Muscle of leg (tissue), 11 donors: ENCODE measurements around the gene LDLRAD3. TPM values are rescaled to one million over a fixed set of nuclear protein-coding genes. Genes with fewer than 3 reads are reported as not detected.

ENCODE experiments used
- DNase-seq: peaks from one replicate; pipeline ENCODE4 v3.0.0; 2013
- H3K27ac ChIP-seq: one replicate; pipeline ENCODE4 v1.5.1; 2013; ENCODE audit warnings: mild to moderate bottlenecking, low read length, control low read depth
- H3K27me3 ChIP-seq: one replicate; pipeline ENCODE4 v1.6.1; 2013; ENCODE audit warnings: low read length; ENCODE audit not compliant: control insufficient read depth, insufficient read depth
- H3K36me3 ChIP-seq: one replicate; pipeline ENCODE4 v1.6.1; 2013; ENCODE audit warnings: low read length; ENCODE audit not compliant: control insufficient read depth, insufficient read depth
- H3K4me1 ChIP-seq: one replicate; pipeline ENCODE4 v1.6.1; 2013; ENCODE audit warnings: low read length; ENCODE audit not compliant: control insufficient read depth, insufficient read depth
- H3K4me3 ChIP-seq: one replicate; pipeline ENCODE4 v1.5.1; 2013; ENCODE audit warnings: low read length, control low read depth
- H3K9me3 ChIP-seq: replicated peaks from 2 replicates; pipeline ENCODE4 v1.6.1; 2013; ENCODE audit warnings: low read depth, low read length; ENCODE audit not compliant: control insufficient read depth
- WGBS: methylation state at CpG from one replicate; pipeline ENCODE4 v1.1.5; 2013; ENCODE audit warnings: missing lambda C conversion rate; ENCODE audit not compliant: insufficient coverage; 5-methylcytosine and 5-hydroxymethylcytosine counted together
- polyA plus RNA-seq, 8 donors: library from polyadenylated mRNA; unstranded; fragments of 120-200 nt; gene quantifications; one replicate each; pipeline versions ENCODE4 v1.2.1 to v1.2.3, GENCODE V29; 2013; ENCODE audit warnings: inconsistent platforms in 1 of 8, low replicate concordance in 1 of 8; ENCODE audit not compliant: insufficient read length in 8 of 8, insufficient read depth in 1 of 8
- total RNA-seq: library from RNA; stranded (reverse); fragments of 120-200 nt; gene quantifications from one replicate; pipeline ENCODE4 v1.2.4, GENCODE V29; 2013

LDLRAD3 gene
- total and polyA plus RNA-seq, 9 donors = 12.0 to 28.6 (median 20.9) TPM

- H3K36me3 ChIP-seq = peaks cover 12% of the 10 kb centered on the region
- no peak overlapping the region for H3K27ac ChIP-seq
- DNase-seq = no peak
- peaks cover 3% of the 10 kb centered on the region for H3K27me3 ChIP-seq
- no peak overlapping the region for H3K4me3 ChIP-seq
- peaks cover 21% of the 10 kb centered on the region for H3K4me1 ChIP-seq
- no CpG with 5 or more reads among the region's 5 CpGs for WGBS
- no peaks in the 10 kb centered on the region for H3K9me3 ChIP-seq
Measured at GRCh38 chr11:36266767-36267166, 322.9 kb downstream of the LDLRAD3 start.

DNA sequence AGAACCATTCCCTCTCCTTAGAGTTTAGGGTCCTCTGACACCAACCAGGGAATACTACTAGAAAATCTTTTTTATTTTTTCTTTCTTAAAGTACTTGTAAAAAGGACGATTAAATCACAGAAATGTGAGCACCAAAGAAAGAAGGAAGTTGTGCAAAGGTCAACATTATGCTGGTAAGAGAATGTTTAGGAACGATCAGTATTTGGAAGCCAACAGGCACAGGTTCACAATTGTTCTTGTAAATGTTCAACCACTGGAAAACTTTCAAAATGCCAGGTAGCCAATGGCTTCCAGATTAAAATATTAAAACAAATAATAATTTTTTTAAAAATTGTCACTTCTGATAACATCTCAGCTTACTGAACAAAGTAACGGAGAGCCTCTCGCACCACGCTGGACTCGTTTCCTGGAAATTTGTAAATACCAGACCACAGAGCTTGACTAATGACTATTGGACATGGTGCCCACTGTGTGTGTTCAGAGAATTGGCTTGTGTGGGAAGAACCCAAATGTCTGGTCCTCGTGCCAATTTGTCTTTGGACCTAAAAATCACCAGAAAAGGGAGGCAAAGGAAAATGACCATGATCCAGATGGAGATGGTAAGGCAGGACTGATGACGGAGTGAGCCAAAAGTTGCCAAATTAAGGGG, 324.6 kb downstream of the LDLRAD3 start:
- H3K36me3 ChIP-seq = peaks cover 26% of the 10 kb centered on the region
- H3K27me3 ChIP-seq = no peaks in the 10 kb centered on the region
- peaks cover 21% of the 10 kb centered on the region for H3K4me1 ChIP-seq
- no peak overlapping the region for H3K4me3 ChIP-seq
- H3K9me3 ChIP-seq = no peaks in the 10 kb centered on the region
- peak; percentile 61 for DNase-seq
- 76% methylated on average over 2 of the region's 8 CpGs for WGBS
- no peak overlapping the region for H3K27ac ChIP-seq

- WGBS = 80% methylated on average over 9 of the region's 9 CpGs
- Histone ChIP-seq H3K9me3 (no peaks in the 10 kb centered on the region), H3K27me3 (no peaks in the 10 kb centered on the region), H3K36me3 (peaks cover 36% of the 10 kb centered on the region), H3K4me1 (peaks cover 26% of the 10 kb centered on the region), H3K4me3 (no peak overlapping the region), H3K27ac (no peak overlapping the region)
- DNase-seq = peak; percentile 35
Measured at GRCh38 chr11:36270701-36271100, 326.8 kb downstream of the LDLRAD3 start.

DNA sequence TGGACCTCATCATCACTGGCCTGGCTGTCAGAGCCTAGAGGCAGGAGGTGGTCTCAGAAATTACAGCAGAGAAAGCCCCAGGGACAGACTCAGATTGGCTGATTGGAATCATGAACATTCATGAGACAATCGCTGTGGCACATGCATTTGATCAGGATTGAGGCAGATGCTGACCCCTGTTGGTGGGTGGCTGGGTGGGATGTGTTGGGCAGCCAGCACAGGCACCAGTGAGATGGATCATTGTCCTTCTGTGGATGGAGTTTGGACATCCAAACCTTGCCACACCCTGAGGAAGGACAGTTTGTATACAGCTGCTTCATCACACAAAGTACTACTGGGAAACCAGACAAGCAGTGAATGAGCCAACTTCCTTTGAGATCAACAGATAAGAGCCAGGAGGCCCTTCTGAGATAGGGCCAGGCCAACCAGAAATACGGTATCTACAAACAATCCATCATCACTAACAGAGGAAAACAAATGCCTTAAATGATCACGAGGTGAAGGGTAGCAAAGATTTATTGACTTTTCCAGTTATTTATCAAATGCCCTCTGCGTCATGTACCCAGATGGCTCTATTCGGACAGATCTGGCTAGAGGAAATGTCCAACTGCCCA, 328.0 kb downstream of the LDLRAD3 start:
- 100% methylated on average over 1 of the region's 5 CpGs for WGBS
- DNase-seq = no peak

GRCh38 chr11:36273110-36273509, 329.2 kb downstream of the LDLRAD3 start:
- WGBS = 81% methylated on average over 3 of the region's 3 CpGs
- peaks cover 24% of the 10 kb centered on the region for H3K4me1 ChIP-seq

More for the DNA sequence above, 328.0 kb downstream of the LDLRAD3 start:
- Histone ChIP-seq H3K27me3 (no peaks in the 10 kb centered on the region), H3K4me1 (peaks cover 24% of the 10 kb centered on the region), H3K36me3 (peaks cover 45% of the 10 kb centered on the region), H3K9me3 (no peaks in the 10 kb centered on the region), H3K27ac (no peak overlapping the region), H3K4me3 (no peak overlapping the region)

DNA sequence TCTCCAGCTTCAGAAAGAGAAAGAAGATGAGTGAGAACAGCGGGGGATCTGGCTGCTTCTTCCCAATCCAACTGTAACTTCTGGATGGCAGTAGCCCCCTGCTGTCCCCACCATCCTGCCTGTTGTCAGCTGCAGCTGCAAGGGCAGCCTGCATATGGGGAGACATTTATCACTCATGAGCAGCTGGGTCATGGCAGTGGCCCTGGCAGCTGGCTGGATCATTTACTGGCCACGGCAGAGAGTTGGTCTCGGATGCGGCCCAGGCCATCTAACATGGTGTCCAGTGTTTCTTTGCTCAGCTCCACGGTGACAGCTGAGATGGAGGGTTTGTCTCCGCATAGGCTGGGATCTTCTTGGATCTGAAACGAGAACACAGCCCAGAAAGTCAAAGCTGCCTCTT, 330.6 kb downstream of the LDLRAD3 start:
- no peaks in the 10 kb centered on the region for H3K9me3 ChIP-seq
- H3K27me3 ChIP-seq = no peaks in the 10 kb centered on the region
- peak overlapping the region; percentile 20 for H3K27ac ChIP-seq
- peaks cover 50% of the 10 kb centered on the region for H3K36me3 ChIP-seq
- WGBS = 96% methylated on average over 4 of the region's 7 CpGs
- peak; percentile 72 for DNase-seq
- peaks cover 30% of the 10 kb centered on the region for H3K4me1 ChIP-seq
- H3K4me3 ChIP-seq = no peak overlapping the region

More at GRCh38 chr11:36273110-36273509, 329.2 kb downstream of the LDLRAD3 start:
- Histone ChIP-seq H3K27me3 (no peaks in the 10 kb centered on the region), H3K27ac (no peak overlapping the region), H3K4me3 (no peak overlapping the region), H3K9me3 (no peaks in the 10 kb centered on the region), H3K36me3 (peaks cover 46% of the 10 kb centered on the region)
- no peak for DNase-seq

- Histone ChIP-seq H3K9me3 (peaks cover 6% of the 10 kb centered on the region), H3K27me3 (no peaks in the 10 kb centered on the region), H3K36me3 (peaks cover 22% of the 10 kb centered on the region), H3K4me1 (peaks cover 24% of the 10 kb centered on the region), H3K4me3 (no peak overlapping the region), H3K27ac (no peak overlapping the region)
- peak; percentile 45 for DNase-seq
- 35% methylated on average over 6 of the region's 13 CpGs for WGBS
Measured at GRCh38 chr11:36278531-36279282, 334.8 kb downstream of the LDLRAD3 start.

DNA sequence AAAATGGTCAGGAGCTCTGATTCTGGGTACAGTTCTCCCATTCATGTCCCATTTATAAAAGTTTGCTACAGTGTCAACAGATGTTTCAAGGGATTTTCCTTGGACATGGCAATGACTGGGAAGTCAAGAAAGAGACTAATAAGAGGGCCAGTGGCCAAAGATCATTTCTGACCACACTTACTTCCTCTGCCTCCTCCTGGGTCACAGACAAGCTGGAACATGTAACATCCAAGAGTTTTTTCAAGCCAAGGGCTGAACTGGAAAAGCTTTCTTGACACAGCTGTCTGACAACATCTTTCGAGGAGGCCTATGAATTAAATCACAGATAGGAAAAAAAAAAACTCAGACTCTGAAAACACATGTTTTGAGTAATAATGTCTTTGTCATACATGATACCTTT, 336.7 kb downstream of the LDLRAD3 start:
- no peaks in the 10 kb centered on the region for H3K27me3 ChIP-seq
- H3K4me3 ChIP-seq = no peak overlapping the region
- H3K4me1 ChIP-seq = peaks cover 12% of the 10 kb centered on the region
- H3K9me3 ChIP-seq = peaks cover 6% of the 10 kb centered on the region
- H3K27ac ChIP-seq = peak overlapping the region; percentile 3
- DNase-seq = peak; percentile 45
- H3K36me3 ChIP-seq = peaks cover 13% of the 10 kb centered on the region
- no CpG with 5 or more reads among the region's 1 CpG for WGBS
